Karpas-422 (cell line): ENCODE data around the gene CACNA1H. TPM values are rescaled to one million over a fixed set of nuclear protein-coding genes. Genes with fewer than 3 reads are reported as not detected.

Experiments
- DNase-seq: peaks from one replicate; pipeline ENCODE4 v3.0.0-alpha.2; 2015
- H2AFZ ChIP-seq: fragments of 200-600 bp; sonication (generic); 2 replicates; pipeline ENCODE4 v1.6.1; 2014; ENCODE audit warnings: antibody characterized with exemption, low read length, mixed read lengths
- H3K27ac ChIP-seq: fragments of 200-600 bp; sonication (generic); 2 replicates; pipeline ENCODE4 v1.5.1; 2014; ENCODE audit warnings: mild to moderate bottlenecking, low read length, moderate library complexity
- H3K27me3 ChIP-seq: fragments of 200-600 bp; sonication (generic); 2 replicates; pipeline ENCODE4 v1.6.1; 2014; ENCODE audit warnings: low read length, mixed read lengths
- H3K36me3 ChIP-seq: fragments of 200-600 bp; sonication (generic); 2 replicates; pipeline ENCODE4 v1.6.1; 2014; ENCODE audit warnings: low read length, mixed read lengths; ENCODE audit not compliant: insufficient read depth
- H3K4me1 ChIP-seq: fragments of 200-600 bp; sonication (generic); 2 replicates; pipeline ENCODE4 v1.6.1; 2014; ENCODE audit warnings: mild to moderate bottlenecking, low read length, mixed read lengths
- H3K4me2 ChIP-seq: fragments of 200-600 bp; sonication (generic); 2 replicates; pipeline ENCODE4 v1.6.1; 2014; ENCODE audit warnings: low read length, low read depth, mild to moderate bottlenecking; ENCODE audit not compliant: poor library complexity, severe bottlenecking
- H3K4me3 ChIP-seq: fragments of 200-600 bp; sonication (generic); 2 replicates; pipeline ENCODE4 v1.5.1; 2014; ENCODE audit warnings: mild to moderate bottlenecking, antibody characterized with exemption, low read length, mixed read lengths
- H3K79me2 ChIP-seq: fragments of 200-600 bp; sonication (generic); 2 replicates; pipeline ENCODE4 v1.6.1; 2014; ENCODE audit warnings: mild to moderate bottlenecking, low read length, mixed read lengths
- H3K9ac ChIP-seq: fragments of 200-600 bp; sonication (generic); 2 replicates; pipeline ENCODE4 v1.6.0; 2014; ENCODE audit warnings: low read length
- H3K9me2 ChIP-seq: fragments of 200-600 bp; sonication (generic), shearing (Covaris generic); replicated peaks from 2 replicates; pipeline ENCODE4 v1.6.0; 2014; ENCODE audit warnings: mild to moderate bottlenecking, low read length, moderate library complexity; ENCODE audit not compliant: insufficient read depth
- H3K9me3 ChIP-seq: fragments of 300-700, 200-600 bp; sonication (generic); 2 replicates; pipeline ENCODE4 v1.6.1; 2014; ENCODE audit warnings: low read length, mixed read lengths
- H4K20me1 ChIP-seq: fragments of 200-600 bp; sonication (generic); 2 replicates; pipeline ENCODE4 v1.6.1; 2014; ENCODE audit warnings: mild to moderate bottlenecking, antibody characterized with exemption, low read length, low read depth; ENCODE audit not compliant: insufficient read depth
- total RNA-seq: library from RNA; depleted of rRNA; stranded (reverse); fragments of >200 nt; shearing (Covaris generic); gene quantifications from 2 replicates; pipeline ENCODE4 v1.2.3, GENCODE V29; 2014; ENCODE audit warnings: low replicate concordance

CACNA1H gene
- total RNA-seq, 1 experiment from 2014 or later, result not detected

DNA sequence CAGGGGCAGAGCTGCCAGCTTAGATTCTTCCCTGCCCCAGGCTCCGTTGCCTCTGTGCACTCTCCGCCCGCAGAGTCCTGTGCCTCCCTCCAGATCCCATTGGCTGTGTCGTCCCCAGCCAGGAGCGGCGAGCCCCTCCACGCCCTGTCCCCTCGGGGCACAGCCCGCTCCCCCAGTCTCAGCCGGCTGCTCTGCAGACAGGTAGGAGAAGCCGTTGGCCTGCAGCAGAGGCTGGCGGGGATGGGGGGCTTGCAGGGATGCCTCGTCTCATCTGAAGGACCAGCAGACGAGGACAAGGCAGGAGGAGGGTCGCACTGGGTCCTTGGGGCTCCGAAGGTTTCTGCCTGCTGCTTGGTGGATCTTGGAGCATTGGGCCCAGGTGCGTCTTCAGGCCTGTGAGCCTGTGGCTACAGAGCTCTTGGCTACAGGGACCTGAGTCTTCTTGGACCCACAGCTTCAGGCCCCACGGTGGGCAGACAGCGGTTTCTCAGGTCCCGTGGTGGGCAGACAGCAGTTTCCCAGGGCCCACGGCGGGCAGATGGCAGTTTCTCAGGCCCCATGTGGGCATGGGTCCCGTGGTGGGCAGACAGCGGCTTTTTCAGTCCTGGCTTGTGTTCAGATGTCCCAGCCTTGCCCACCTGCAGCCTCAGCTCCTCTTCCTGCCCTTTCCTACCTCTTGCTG is 66.2 kb downstream of the CACNA1H start:
- Histone ChIP-seq H3K4me1 (no peaks in the 10 kb centered on the region), H3K27me3 (no peaks in the 10 kb centered on the region)

DNA sequence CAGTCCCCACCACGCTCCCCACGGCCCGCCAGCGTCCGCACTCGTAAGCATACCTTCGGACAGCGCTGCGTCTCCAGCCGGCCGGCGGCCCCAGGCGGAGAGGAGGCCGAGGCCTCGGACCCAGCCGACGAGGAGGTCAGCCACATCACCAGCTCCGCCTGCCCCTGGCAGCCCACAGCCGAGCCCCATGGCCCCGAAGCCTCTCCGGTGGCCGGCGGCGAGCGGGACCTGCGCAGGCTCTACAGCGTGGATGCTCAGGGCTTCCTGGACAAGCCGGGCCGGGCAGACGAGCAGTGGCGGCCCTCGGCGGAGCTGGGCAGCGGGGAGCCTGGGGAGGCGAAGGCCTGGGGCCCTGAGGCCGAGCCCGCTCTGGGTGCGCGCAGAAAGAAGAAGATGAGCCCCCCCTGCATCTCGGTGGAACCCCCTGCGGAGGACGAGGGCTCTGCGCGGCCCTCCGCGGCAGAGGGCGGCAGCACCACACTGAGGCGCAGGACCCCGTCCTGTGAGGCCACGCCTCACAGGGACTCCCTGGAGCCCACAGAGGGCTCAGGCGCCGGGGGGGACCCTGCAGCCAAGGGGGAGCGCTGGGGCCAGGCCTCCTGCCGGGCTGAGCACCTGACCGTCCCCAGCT is 67.3 kb downstream of the CACNA1H start:
- H3K4me2 ChIP-seq, result no peak overlapping the region

More for the DNA sequence above, 66.2 kb downstream of the CACNA1H start:
- no peaks in the 10 kb centered on the region for H3K9me2 ChIP-seq
- H3K9ac ChIP-seq, result no peak overlapping the region
- no peaks in the 10 kb centered on the region for H3K9me3 ChIP-seq
- H3K4me2 ChIP-seq, result no peak overlapping the region
- H2AFZ ChIP-seq, result no peak overlapping the region
- DNase-seq, result no peak
- H3K36me3 ChIP-seq, result no peaks in the 10 kb centered on the region
- H3K4me3 ChIP-seq, result no peak overlapping the region
- H4K20me1 ChIP-seq, result peaks cover 3% of the 10 kb centered on the region; the same call in 1 of the 2 replicates
- H3K79me2 ChIP-seq, result no peaks in the 10 kb centered on the region
- no peak overlapping the region for H3K27ac ChIP-seq

DNA sequence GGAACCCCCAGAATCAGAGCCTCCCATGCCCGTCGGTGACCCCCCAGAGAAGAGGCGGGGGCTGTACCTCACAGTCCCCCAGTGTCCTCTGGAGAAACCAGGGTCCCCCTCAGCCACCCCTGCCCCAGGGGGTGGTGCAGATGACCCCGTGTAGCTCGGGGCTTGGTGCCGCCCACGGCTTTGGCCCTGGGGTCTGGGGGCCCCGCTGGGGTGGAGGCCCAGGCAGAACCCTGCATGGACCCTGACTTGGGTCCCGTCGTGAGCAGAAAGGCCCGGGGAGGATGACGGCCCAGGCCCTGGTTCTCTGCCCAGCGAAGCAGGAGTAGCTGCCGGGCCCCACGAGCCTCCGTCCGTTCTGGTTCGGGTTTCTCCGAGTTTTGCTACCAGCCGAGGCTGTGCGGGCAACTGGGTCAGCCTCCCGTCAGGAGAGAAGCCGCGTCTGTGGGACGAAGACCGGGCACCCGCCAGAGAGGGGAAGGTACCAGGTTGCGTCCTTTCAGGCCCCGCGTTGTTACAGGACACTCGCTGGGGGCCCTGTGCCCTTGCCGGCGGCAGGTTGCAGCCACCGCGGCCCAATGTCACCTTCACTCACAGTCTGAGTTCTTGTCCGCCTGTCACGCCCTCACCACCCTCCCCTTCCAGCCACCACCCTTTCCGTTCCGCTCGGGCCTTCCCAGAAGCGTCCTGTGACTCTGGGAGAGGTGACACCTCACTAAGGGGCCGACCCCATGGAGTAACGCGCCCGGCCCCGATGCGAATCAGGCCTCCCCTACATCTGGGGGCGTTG is 68.1 kb downstream of the CACNA1H start:
- H3K4me2 ChIP-seq, result no peak overlapping the region

More for the DNA sequence above, 67.3 kb downstream of the CACNA1H start:
- DNase-seq, result no peak
- Histone ChIP-seq H3K4me1 (no peaks in the 10 kb centered on the region), H3K36me3 (no peaks in the 10 kb centered on the region), H3K27ac (no peak overlapping the region), H3K79me2 (no peaks in the 10 kb centered on the region), H3K9ac (no peak overlapping the region), H4K20me1 (0 out of 2 replicates have a peak, but pooled peaks cover 3% of the 10 kb centered on the region), H3K9me3 (no peaks in the 10 kb centered on the region), H3K27me3 (no peaks in the 10 kb centered on the region), H3K4me3 (no peak overlapping the region), H3K9me2 (no peaks in the 10 kb centered on the region), H2AFZ (no peak overlapping the region)

GRCh38 chr16:1221628-1222552 is 69.0 kb downstream of the CACNA1H start:
- no peaks in the 10 kb centered on the region for H3K9me2 ChIP-seq
- H2AFZ ChIP-seq, result no peak overlapping the region
- H3K9me3 ChIP-seq, result no peaks in the 10 kb centered on the region
- H4K20me1 ChIP-seq, result 0 out of 2 replicates have a peak, but pooled peaks cover 3% of the 10 kb centered on the region
- no peaks in the 10 kb centered on the region for H3K36me3 ChIP-seq
- H3K4me2 ChIP-seq, result no peak overlapping the region
- no peaks in the 10 kb centered on the region for H3K79me2 ChIP-seq
- H3K9ac ChIP-seq, result no peak overlapping the region
- no peak overlapping the region for H3K27ac ChIP-seq
- H3K4me1 ChIP-seq, result no peaks in the 10 kb centered on the region
- no peaks in the 10 kb centered on the region for H3K27me3 ChIP-seq
- H3K4me3 ChIP-seq, result no peak overlapping the region
- no peak for DNase-seq

More for the DNA sequence above, 68.1 kb downstream of the CACNA1H start:
- H4K20me1 ChIP-seq, result 0 out of 2 replicates have a peak, but pooled peaks cover 3% of the 10 kb centered on the region
- H3K9me2 ChIP-seq, result no peaks in the 10 kb centered on the region
- H3K79me2 ChIP-seq, result no peaks in the 10 kb centered on the region
- H3K36me3 ChIP-seq, result no peaks in the 10 kb centered on the region
- H3K4me3 ChIP-seq, result no peak overlapping the region
- no peak overlapping the region for H2AFZ ChIP-seq
- no peaks in the 10 kb centered on the region for H3K9me3 ChIP-seq
- no peaks in the 10 kb centered on the region for H3K4me1 ChIP-seq
- DNase-seq, result no peak
- no peaks in the 10 kb centered on the region for H3K27me3 ChIP-seq
- H3K9ac ChIP-seq, result no peak overlapping the region
- H3K27ac ChIP-seq, result no peak overlapping the region

DNA sequence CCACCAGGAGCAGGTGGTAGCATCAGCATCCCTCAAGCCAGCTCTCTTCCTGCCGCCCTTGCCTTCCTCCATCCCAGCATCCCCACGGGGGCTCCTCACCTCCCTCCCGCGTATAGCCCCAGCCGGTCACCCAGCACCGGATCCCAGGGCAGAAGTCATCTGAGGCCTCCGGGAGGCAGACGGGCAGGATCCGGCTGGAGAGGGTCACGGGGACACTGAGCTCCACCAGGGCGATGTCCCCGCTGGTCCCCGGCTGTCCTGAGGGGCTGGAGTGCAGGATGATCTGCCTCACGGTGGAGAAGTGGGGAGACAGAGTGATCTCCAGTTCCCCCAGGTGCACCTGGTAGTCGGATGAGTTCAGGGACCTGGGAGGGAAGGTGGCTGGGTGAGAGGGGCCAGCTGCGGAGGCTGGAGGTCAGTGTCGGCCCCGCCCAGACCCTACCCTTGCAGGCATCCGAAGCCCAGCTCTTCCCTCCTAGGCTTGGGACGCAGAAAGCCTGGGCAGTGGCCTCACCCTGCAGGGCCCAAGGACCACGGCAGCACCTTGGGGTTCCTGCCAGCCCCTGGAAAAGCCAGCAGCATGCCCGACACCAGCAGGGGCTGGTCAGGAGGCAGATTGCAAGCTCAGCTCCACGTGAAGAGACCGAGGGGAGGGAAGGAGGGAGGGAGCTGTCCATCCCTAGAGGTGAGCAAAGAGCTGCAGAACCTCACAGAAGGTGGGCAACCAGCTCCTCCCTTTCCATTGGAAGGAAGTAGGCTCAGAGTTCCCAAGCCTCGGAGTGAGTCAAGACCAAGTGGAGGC is 69.8 kb downstream of the CACNA1H start:
- no peaks in the 10 kb centered on the region for H3K9me2 ChIP-seq
- no peak overlapping the region for H3K9ac ChIP-seq
- H3K27me3 ChIP-seq, result no peaks in the 10 kb centered on the region
- H4K20me1 ChIP-seq, result 0 out of 2 replicates have a peak, but pooled peaks cover 3% of the 10 kb centered on the region
- no peak for DNase-seq
- H3K4me3 ChIP-seq, result no peak overlapping the region
- H3K9me3 ChIP-seq, result no peaks in the 10 kb centered on the region
- no peaks in the 10 kb centered on the region for H3K79me2 ChIP-seq
- no peak overlapping the region for H2AFZ ChIP-seq
- no peaks in the 10 kb centered on the region for H3K36me3 ChIP-seq
- no peaks in the 10 kb centered on the region for H3K4me1 ChIP-seq
- H3K4me2 ChIP-seq, result no peak overlapping the region
- H3K27ac ChIP-seq, result no peak overlapping the region

- no peak overlapping the region for H3K4me2 ChIP-seq
- no peaks in the 10 kb centered on the region for H3K9me2 ChIP-seq
- no peaks in the 10 kb centered on the region for H3K36me3 ChIP-seq
- H3K9ac ChIP-seq, result no peak overlapping the region
- H3K9me3 ChIP-seq, result no peaks in the 10 kb centered on the region
- H4K20me1 ChIP-seq, result 0 out of 2 replicates have a peak, but pooled peaks cover 3% of the 10 kb centered on the region
- H3K4me1 ChIP-seq, result no peaks in the 10 kb centered on the region
- no peak for DNase-seq
- H3K27ac ChIP-seq, result no peak overlapping the region
- no peaks in the 10 kb centered on the region for H3K79me2 ChIP-seq
- no peak overlapping the region for H2AFZ ChIP-seq
- H3K4me3 ChIP-seq, result no peak overlapping the region
- no peaks in the 10 kb centered on the region for H3K27me3 ChIP-seq
Measured at GRCh38 chr16:1223355-1224214, 70.7 kb downstream of the CACNA1H start.
